RWPE2 (cell line): ENCODE data around the gene ZBTB3.
"Not testable (repeated sequence)": the region's sequence is repeated elsewhere in the genome, so short reads cannot be mapped to it uniquely, and the experiment has no call there.

Experiments used
- ATAC-seq: fragments of 200-7000 bp; cut with Tn5 transposase; 3 replicates; pipeline ENCODE4 v1.9.1; 2021; ENCODE audit warnings: low read depth
- DNase-seq: peaks from one replicate; pipeline ENCODE4 v3.0.0-alpha.2; 2020; ENCODE audit warnings: low spot score
- H3K27ac ChIP-seq: fragments of 450-650 bp; 2 replicates; pipeline ENCODE4 v1.5.1; 2017; ENCODE audit warnings: mild to moderate bottlenecking; ENCODE audit not compliant: poor library complexity, severe bottlenecking
- H3K27me3 ChIP-seq: fragments of 250-450 bp; sonication (Bioruptor Pico); 2 replicates; pipeline ENCODE4 v1.5.1; 2021; ENCODE audit warnings: mild to moderate bottlenecking, moderate library complexity; ENCODE audit not compliant: insufficient read depth, poor library complexity, severe bottlenecking
- H3K36me3 ChIP-seq: fragments of 250-450 bp; sonication (Bioruptor Pico); 2 replicates; pipeline ENCODE4 v1.5.1; 2020; ENCODE audit warnings: low read depth, mild to moderate bottlenecking, moderate library complexity
- H3K4me1 ChIP-seq: fragments of 250-450 bp; sonication (Bioruptor Pico); 2 replicates; pipeline ENCODE4 v1.5.1; 2021; ENCODE audit warnings: mild to moderate bottlenecking, moderate library complexity; ENCODE audit not compliant: insufficient read depth, poor library complexity, severe bottlenecking
- H3K4me3 ChIP-seq: fragments of 250-450 bp; sonication (Bioruptor Pico); 2 replicates; pipeline ENCODE4 v1.5.1; 2021; ENCODE audit warnings: mild to moderate bottlenecking, moderate library complexity; ENCODE audit not compliant: severe bottlenecking
- H3K9me3 ChIP-seq: fragments of 250-450 bp; sonication (Bioruptor Pico); 2 replicates; pipeline ENCODE4 v1.5.1; 2021; ENCODE audit warnings: mild to moderate bottlenecking, moderate library complexity; ENCODE audit not compliant: severe bottlenecking
- CTCF ChIP-seq: fragments of 450-650 bp; IDR thresholded peaks from one replicate; pipeline ENCODE4 v1.5.1; 2017; ENCODE audit warnings: mild to moderate bottlenecking, moderate library complexity; ENCODE audit not compliant: poor library complexity, severe bottlenecking

ZBTB3 gene

GRCh38 chr11:62775646-62776045, 21.7 kb upstream of the ZBTB3 start:
- Histone ChIP-seq H3K4me3 (no peak overlapping the region), H3K36me3 (peaks cover 10% of the 10 kb centered on the region), H3K27me3 (no peaks in the 10 kb centered on the region), H3K27ac (no peak overlapping the region), H3K9me3 (no peaks in the 10 kb centered on the region), H3K4me1 (peaks cover 5% of the 10 kb centered on the region)
- ATAC-seq (no peak), DNase-seq (no peak)
- no peak for TF ChIP-seq CTCF

- peaks cover 8% of the 10 kb centered on the region for H3K4me1 ChIP-seq
- no peaks in the 10 kb centered on the region for H3K9me3 ChIP-seq
- H3K36me3 ChIP-seq = peaks cover 10% of the 10 kb centered on the region
- no peak for TF ChIP-seq CTCF
- H3K27ac ChIP-seq = no peak overlapping the region
- ATAC-seq (no peak), DNase-seq (no peak)
- no peaks in the 10 kb centered on the region for H3K27me3 ChIP-seq
- no peak overlapping the region for H3K4me3 ChIP-seq
These were observed 20.4 kb upstream of the ZBTB3 start for GRCh38 chr11:62774407-62774806.

GRCh38 chr11:62771144-62772021, 17.4 kb upstream of the ZBTB3 start, which contains the start of gene TAF6L:
TSS of gene TAF6L (plus strand) at chr11:62771396. CDS start at chr11:62775784, 4,388 bp downstream.
- no peaks in the 10 kb centered on the region for H3K9me3 ChIP-seq
- H3K27me3 ChIP-seq = no peaks in the 10 kb centered on the region
- DNase-seq = peak; percentile 98
- no peak for TF ChIP-seq CTCF
- peaks cover 5% of the 10 kb centered on the region for H3K36me3 ChIP-seq
- peak within 1 kb of the TSS; percentile 61 for H3K4me3 ChIP-seq
- peaks cover 8% of the 10 kb centered on the region for H3K4me1 ChIP-seq
- H3K27ac ChIP-seq = peak within 1 kb of the TSS; percentile 71
- peak; percentile 92 for ATAC-seq

GRCh38 chr11:62770778-62771143, 16.8 kb upstream of the ZBTB3 start:
- no peaks in the 10 kb centered on the region for H3K9me3 ChIP-seq
- H3K4me3 ChIP-seq = peak overlapping the region; percentile 61
- H3K27me3 ChIP-seq = no peaks in the 10 kb centered on the region
- peaks cover 8% of the 10 kb centered on the region for H3K4me1 ChIP-seq
- peak overlapping the region; percentile 71 for H3K27ac ChIP-seq
- peaks cover 7% of the 10 kb centered on the region for H3K36me3 ChIP-seq
- ATAC-seq (peak; percentile 4; the same call in 1 of the 3 replicates), DNase-seq (no peak)
- no peak for TF ChIP-seq CTCF

- not testable (repeated sequence) for H3K4me1 ChIP-seq, ATAC-seq, H3K27me3 ChIP-seq, H3K9me3 ChIP-seq, DNase-seq
- peak overlapping the region; percentile 57 for H3K4me3 ChIP-seq
- H3K36me3 ChIP-seq = peaks cover 14% of the 10 kb centered on the region
- H3K27ac ChIP-seq = peak overlapping the region; percentile 58
These were observed 6.9 kb upstream of the ZBTB3 start for GRCh38 chr11:62760867-62761227.
